ENCODE measurements around the gene SHH.
"Not testable (repeated sequence)": the region's sequence is repeated elsewhere in the genome, so short reads cannot be mapped to it uniquely, and the experiment has no call there.

Gene SHH

DNA sequence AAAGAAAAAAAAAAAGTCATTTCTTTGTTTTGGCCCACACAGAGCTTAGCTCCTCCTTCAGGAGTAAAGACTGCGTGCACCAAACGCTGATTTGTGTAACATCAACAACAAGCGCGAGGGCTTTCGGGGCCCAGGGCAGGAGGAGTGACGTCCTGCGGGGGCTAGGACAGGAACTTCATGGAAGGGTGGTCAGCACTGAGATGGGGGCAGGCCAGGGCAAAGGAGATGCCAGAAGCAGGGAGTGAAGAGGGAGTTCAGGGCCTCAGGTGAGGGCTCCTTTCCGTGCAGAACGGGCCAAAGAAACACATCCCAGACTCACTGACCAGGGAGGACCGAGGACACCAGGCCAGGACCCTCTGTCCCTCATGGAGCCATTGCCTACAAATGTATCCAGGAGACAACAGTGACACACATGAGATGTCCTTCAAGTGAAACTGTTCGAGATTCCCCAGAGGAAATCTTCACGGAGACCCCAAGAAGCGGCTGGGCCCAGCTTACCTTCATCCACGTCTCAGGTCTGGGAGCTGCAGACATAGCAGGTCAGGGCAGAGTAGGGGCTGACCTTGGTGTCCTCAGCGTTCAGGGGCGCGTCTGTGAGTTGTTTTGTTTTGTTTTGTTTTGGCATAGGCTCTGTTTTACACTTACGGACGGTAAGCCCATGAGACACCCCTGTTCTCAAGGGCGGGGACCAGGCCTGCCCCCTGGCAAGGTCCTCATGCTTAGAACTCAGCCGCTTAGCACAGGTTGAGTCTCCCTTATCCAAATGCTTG lies 30.4 kb upstream of the SHH start:
- no peak for DNase-seq

DNA sequence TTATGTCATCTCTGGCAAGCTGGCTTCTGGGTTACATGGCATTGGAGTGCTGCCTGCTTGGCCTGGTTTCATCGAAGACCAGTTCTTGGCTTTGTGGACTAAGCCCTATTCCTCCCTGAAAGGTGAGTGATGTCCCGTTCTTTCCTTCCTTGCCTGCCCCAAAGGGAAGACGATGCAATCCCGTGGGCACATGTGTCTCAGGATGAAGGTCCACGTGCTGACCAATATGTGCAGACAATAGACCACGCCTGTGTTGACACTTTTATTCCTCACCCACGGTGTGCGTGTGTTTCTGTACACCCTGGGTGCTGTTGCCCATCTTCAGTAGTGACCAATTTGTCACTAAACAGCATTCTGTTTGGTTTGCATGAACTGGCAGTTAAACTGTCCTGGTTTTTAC lies 28.6 kb upstream of the SHH start:
- DNase-seq: no peak

DNA sequence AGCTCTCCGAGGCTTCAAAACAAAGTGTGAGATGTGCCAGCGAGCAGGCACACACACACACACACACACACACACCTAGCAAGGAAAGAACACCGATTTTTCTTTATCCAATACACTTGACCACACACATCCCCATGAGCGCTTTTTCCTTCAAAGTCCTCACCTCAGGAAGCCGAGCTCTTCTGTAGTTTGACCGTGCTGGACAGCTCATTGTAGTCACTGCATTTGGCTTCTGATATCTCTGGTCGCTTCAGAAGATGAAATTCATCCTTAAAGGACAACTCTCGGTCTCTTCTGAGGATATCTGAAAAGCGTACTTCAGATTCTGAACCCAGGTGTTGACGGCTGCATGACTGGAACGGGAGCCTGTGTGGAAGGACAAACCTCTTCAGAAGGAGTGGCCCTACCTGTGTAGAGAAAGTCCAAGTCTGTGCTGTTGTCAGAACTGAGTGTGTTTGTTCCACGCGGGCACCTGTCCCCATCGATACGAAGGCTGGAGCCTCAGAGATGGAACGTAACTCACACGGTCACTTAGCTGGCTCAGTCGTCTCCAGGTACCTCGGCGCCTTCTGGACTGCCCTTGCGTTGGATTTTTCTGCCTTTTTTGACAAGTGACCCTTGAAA lies 28.1 kb upstream of the SHH start:
- DNase-seq: no peak

GRCh38 chr7:155839461-155839860 lies 27.2 kb upstream of the SHH start:
- DNase-seq: no peak

- not testable (repeated sequence) for DNase-seq
These were observed 26.0 kb upstream of the SHH start for GRCh38 chr7:155838312-155838711.

GRCh38 chr7:155837126-155837479 lies 24.8 kb upstream of the SHH start:
- DNase-seq: no peak

DNA sequence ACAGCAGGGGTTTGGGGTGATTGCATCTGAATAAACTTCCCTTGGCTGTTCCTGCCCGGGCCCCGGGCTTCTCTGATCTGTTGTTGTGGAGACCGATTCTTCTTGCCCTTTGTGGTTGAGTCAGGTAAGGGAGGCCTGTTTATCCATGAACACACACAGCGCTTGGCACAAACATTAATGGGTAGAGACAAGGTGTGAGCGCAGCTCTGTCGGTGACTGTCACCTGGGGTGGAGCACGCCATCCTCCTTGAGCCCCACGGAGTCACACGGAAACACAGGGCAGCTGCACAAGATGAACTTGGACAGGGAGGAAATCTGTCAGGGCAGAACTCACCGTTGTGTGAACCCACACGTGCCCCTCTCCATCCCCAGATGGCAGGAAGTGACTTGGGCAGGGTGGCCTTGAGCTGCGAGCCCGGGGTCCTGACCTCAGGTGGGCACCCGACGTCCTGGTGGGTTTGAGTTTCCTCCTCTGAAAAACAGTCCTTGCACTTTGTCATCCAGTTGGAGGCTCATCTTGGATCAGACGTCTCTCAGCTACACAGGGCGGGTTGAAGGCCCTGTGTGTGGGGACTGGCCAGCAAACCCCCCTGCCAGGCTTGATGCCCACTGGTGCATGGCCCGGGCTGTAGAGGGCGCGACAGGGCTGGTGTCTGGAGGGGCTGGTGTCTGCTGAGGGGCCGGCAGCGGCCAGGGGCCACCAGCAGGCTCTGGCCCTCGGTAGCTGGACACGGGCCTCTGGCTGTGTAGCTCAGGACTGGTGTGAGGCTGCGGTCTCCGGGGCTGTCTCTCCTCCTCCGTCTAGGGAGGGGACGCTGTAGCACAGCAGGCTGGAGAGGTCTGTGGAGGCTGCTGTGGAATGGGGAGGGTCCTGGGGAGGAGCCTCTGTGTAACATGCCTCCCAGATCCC lies 24.2 kb upstream of the SHH start:
- DNase-seq: no peak

DNA sequence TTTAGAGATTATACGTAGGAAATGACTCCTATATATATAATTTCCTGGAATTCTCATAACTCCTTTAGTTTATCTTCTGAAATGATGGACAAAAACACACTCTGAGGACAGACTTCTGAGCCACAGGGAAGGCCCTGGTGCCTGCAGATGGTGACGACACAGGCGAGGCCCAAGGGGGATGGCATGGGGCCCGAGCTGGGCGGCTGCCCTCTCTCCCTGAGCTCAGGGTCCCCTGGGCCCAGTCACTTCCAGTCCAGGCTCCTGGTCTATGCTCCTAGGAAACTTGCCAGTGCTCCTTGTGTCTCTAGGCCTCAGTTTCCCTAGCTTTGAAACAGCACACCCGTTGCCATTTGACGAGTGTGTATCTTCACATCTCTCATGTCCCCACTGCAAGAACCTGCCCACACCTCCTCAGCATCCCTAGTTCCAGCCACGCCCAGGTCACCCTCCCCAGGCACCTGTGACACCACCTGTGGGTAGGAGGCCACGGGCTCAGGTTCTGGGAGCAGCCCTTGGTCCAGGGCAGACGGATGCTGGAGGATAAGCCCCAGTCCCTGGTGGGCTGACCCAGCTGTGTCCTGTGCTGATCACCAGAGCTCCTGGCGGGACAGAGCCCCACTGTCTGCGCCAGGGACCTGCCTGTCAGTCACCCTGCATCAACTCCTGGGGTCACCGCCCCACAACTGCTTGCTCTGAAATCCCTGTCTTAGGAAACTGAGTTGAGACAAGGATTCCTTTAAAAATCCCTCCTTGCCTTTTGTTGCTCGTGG lies 23.4 kb upstream of the SHH start:
- DNase-seq: no peak

DNA sequence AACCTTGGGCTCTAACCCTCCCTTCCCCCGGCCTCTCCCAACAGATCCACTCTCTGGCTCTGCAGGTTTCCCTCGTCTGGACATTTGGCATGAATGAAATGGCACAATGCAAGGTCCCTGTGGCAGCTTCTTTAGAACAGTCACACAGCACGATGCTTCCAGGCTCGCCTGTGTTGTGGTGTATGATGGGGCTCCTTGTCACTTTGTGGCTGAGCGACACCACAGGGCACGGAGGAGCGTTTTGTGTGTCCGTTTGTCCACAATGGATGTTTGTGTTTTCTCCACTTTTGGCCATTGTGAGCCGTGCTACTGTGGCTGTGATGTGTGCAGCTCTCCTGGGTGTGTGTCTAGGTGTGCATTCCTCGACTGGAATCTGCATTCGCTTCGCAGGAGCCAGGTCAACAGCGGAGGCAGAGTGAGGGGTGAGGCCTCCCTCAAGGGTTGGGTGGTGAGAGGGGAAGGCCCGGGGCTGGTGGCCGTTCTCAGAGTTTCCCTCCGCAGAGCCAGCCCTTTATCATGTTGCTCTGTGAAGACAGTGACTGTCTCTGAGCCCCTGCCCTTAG lies 22.3 kb upstream of the SHH start:
- DNase-seq: no peak

DNA sequence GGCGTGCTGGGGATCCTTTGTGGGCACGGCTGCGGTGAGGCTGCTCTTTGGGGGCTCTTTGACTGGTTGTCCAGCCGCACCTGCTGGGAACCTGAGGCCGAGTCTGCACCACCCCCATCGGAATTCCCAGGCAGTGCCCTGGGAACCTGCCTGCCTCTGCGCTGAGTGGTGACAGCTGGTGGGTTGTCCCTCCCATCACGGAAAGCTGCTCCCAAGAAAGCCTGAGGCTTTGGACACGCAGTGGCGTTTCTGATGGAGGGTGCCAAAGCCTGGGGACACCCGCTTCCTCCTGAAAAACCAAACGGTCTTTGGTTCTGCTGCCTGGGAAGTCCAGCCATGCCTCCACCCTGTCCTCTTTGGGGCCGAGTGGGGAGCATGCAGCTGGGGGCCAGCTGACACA lies 21.4 kb upstream of the SHH start:
- DNase-seq: no peak

DNA sequence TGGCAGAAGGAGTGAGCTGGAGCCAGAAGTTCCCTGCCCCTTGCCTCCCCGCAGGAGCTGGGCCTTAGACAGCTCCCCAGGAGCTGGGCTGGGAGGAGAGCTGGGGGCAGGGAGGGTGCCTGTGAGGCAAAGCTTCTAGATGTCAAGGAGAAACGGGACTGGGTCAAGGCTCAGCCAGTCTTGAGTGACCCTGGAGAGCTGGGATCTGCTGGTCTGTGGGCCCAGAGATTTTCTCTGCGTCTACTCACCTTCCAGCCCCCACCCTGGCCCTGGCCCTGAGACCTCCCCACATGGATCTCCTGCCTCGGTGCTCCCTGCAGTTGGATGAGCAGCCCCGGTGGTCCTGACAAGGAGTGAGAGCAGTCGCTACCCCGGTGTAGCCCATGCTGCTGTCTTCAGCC lies 20.3 kb upstream of the SHH start:
- no peak for DNase-seq

DNA sequence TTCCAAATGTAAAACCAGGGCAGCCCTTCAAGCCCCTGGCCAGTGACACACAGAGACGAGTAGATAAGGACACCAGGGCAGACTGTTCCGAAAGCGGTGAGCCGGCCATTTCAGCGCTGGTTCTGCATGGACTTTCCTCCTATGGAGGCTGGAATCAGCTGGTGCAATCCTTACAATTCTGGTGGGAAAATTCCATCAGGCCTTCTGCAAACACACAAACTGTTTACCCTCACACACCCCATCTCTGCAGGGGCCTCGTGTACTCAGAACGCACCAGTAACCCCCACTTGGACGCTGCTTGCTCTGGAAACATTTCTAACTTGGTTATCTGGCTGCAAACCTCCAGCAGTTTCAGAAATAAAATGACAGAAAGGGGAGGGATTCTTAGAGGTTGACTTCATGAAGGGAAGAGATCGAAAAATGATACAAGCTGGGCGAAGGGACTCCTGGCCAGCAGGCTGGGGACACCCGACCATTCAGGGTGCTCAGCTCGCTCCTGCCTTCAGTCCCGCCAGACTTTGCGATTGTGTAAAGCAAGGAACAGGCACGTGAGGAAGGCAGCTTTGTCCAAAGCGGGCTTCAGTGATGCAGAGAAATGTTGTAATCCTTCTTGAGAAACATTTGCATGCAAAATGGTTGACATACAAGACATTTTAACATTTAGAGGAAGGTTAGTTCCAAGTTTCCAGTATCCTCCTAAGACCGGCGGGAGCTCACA lies 19.7 kb upstream of the SHH start:
- DNase-seq: no peak

- DNase-seq: no peak
These were observed 18.9 kb upstream of the SHH start for GRCh38 chr7:155830961-155831806.

DNA sequence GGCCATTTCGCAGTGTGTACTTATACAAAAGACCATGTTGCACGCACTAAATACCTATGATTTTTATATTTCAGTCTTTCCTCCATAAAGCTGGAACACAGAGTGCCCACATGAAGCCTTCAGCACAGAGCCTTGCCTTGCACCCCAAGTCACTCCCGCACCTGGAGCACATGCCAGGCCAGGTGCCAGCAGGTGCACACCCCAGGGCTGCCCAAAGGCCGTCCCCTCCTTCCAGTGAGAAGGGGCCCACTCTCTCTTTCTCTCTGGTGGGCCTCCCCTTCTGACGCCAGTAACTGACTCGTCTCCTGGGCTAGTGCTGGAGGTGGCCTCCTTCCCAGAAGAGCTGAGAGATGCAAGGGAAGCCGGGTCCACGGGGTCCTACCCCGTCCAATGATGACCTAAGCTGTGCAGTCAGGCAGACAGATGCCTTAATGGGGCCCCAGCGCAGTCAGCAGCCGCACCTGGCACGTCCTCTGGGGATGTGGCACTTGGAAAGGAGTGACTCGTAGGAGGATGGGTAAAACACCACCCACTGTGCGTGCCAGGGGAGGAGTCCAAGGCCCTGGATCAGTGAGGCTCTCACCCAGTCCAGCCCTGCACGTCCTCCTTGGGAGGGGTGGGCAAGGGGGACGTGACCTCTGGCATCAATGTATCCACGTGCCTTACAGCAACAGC lies 17.7 kb upstream of the SHH start:
- no peak for DNase-seq

- no peak for DNase-seq
These were observed 13.1 kb upstream of the SHH start for GRCh38 chr7:155825336-155825735.

- no peak for DNase-seq
These were observed 12.1 kb upstream of the SHH start for GRCh38 chr7:155824227-155824886.

DNA sequence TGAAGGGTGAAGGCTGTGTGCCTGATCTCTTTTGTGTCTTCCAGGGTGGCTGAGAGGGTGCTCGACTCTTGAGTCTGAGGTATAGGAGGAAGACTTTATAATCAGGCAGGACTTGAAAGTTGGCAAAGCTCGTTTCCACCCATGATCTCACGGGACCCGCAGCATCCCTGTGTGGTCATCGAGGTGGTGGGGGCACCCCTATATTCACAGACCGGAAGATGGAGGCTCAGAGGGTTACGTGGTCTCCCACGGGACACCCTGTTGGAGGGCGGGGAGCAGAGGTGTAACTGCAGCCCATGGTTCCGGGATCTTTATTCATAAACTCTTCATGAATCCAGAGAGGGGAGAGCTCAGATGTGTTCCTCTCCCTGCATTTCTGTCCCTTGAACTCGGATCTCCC lies 9.6 kb upstream of the SHH start:
- DNase-seq: no peak

DNA sequence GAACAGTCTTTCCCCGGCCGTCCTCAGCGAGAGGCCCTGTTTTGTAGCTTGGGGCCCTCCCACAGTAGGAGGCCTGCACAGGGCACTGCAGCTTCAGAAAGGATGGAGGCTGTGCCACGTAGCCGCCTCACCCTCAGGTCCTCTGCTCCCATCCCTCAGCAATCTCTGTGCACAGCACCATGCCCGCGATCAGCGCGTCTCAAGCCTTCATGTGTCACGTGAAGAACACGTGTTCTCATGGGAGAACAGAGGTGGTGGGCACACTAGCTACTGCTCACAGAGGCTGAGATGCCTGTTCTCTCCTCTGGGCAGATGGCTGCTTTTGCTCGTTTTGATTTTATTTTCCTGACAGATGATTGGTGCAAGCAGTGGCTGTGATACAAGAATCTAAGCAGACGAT lies 8.5 kb upstream of the SHH start:
- DNase-seq: no peak

GRCh38 chr7:155820246-155820645 lies 8.0 kb upstream of the SHH start:
- no peak for DNase-seq

DNA sequence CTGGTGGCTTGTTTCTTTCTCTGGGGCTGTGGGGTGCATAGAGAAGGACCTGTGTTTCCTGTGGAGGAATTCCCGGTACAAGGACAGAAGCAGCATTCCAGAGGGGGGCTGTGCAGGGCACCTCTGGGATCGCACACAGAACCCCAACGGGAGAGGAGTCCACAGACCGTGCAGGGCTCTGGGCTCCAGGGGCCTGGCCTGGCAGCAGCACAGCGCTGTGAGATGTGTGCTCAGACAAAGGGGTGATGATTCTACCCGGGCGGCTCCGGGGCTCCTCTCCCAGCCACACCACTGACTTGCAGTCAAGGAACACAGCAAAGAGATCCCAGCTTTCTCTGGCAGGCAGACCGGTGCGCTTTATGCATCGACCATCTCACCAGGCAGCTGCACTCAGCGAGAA lies 6.9 kb upstream of the SHH start:
- DNase-seq: no peak

All from activated T-cell treated with anti-CD3 and anti-CD28 coated beads, Interleukin-2, amount 50 U/mL, for 1 hour (primary cell).